Astrocyte (in vitro differentiated cells and primary cell): Measurements from ENCODE around the gene PRPF40B. TPM values are rescaled to one million over a fixed set of nuclear protein-coding genes. Genes with fewer than 3 reads are reported as not detected.

Experiments
- DNase-seq: peaks from one replicate; pipeline ENCODE4 v3.0.0-alpha.2; 2010; ENCODE audit warnings: low read depth
- FAIRE-seq: peaks from 2 replicates; lab custom pipeline; 2011; peaks lifted over from hg19 to GRCh38; lab: Jason Lieb, UNC
- H2AFZ ChIP-seq: 2 replicates; pipeline ENCODE4 v1.6.0; 2012; ENCODE audit warnings: low read depth, low read length, inconsistent platforms
- H3K27ac ChIP-seq: 2 replicates; pipeline ENCODE4 v1.5.1; 2011; ENCODE audit warnings: low read depth, low read length, inconsistent platforms
- H3K27me3 ChIP-seq: 2 replicates; pipeline ENCODE4 v1.6.0; 2011; ENCODE audit warnings: low read length, inconsistent platforms; ENCODE audit not compliant: insufficient read depth
- H3K36me3 ChIP-seq: 2 replicates; pipeline ENCODE4 v1.5.1; 2011; ENCODE audit warnings: low read length, inconsistent platforms; ENCODE audit not compliant: insufficient read depth
- H3K4me1 ChIP-seq: 2 replicates; pipeline ENCODE4 v1.5.1; 2011; ENCODE audit warnings: low read length, inconsistent platforms; ENCODE audit not compliant: insufficient read depth
- H3K4me2 ChIP-seq: 2 replicates; pipeline ENCODE4 v1.6.0; 2012; ENCODE audit warnings: low read length, inconsistent platforms
- H3K4me3 ChIP-seq: 2 replicates; pipeline ENCODE4 v1.5.1; 2011; ENCODE audit warnings: low read depth, mild to moderate bottlenecking, low read length, inconsistent platforms; ENCODE audit not compliant: insufficient read depth
- H3K79me2 ChIP-seq: 2 replicates; pipeline ENCODE4 v1.6.0; 2012; ENCODE audit warnings: mild to moderate bottlenecking, low read length, inconsistent platforms; ENCODE audit not compliant: insufficient read depth
- H3K9ac ChIP-seq: 2 replicates; pipeline ENCODE4 v1.6.0; 2012; ENCODE audit warnings: mild to moderate bottlenecking, low read length, inconsistent platforms
- H3K9me3 ChIP-seq: 2 replicates; pipeline ENCODE4 v1.5.1; 2012; ENCODE audit warnings: low read depth, mild to moderate bottlenecking, low read length, inconsistent platforms; ENCODE audit not compliant: insufficient read depth
- H4K20me1 ChIP-seq: 2 replicates; pipeline ENCODE4 v1.6.0; 2012; ENCODE audit warnings: low read length, inconsistent platforms; ENCODE audit not compliant: insufficient read depth
- H3K27ac Mint-ChIP-seq: one replicate; pipeline ENCODE4 v1.8.0; 2021; ENCODE audit warnings: mild to moderate bottlenecking, mixed read lengths; ENCODE audit not compliant: unreplicated experiment
- H3K27me3 Mint-ChIP-seq: one replicate; pipeline ENCODE4 v1.8.0; 2021; ENCODE audit warnings: low read depth, mixed read lengths; ENCODE audit not compliant: unreplicated experiment
- H3K36me3 Mint-ChIP-seq: one replicate; pipeline ENCODE4 v1.8.0; 2021; ENCODE audit warnings: low read depth, mixed read lengths; ENCODE audit not compliant: unreplicated experiment
- H3K4me1 Mint-ChIP-seq: one replicate; pipeline ENCODE4 v1.8.0; 2021; ENCODE audit warnings: low read depth, mixed read lengths; ENCODE audit not compliant: unreplicated experiment
- H3K4me3 Mint-ChIP-seq: one replicate; pipeline ENCODE4 v1.8.0; 2021; ENCODE audit warnings: mild to moderate bottlenecking, moderate library complexity, mixed read lengths; ENCODE audit not compliant: unreplicated experiment
- H3K9me3 Mint-ChIP-seq: one replicate; pipeline ENCODE4 v1.8.0; 2021; ENCODE audit warnings: mild to moderate bottlenecking, mixed read lengths; ENCODE audit not compliant: unreplicated experiment
- CTCF ChIP-seq: IDR thresholded peaks from 2 replicates; pipeline ENCODE4 v1.5.1; 2011; ENCODE audit warnings: low read depth, mild to moderate bottlenecking, inconsistent platforms, low read length, moderate library complexity; ENCODE audit not compliant: insufficient read depth
- EZH2 ChIP-seq: IDR thresholded peaks from 2 replicates; pipeline ENCODE4 v1.6.1; 2012; ENCODE audit warnings: mild to moderate bottlenecking, low read length, inconsistent platforms; ENCODE audit not compliant: insufficient read depth
- total RNA-seq: library from RNA; stranded (reverse); gene quantifications from 2 replicates; pipeline ENCODE4 v1.2.1, GENCODE V29; 2021

Gene PRPF40B
- total RNA-seq, 1 donor from 2014 or later = 10.1 TPM

GRCh38 chr12:49655595-49656236 is 32.4 kb downstream of the PRPF40B start:
- Mint-ChIP-seq H3K4me1 (peaks cover 2% of the 10 kb centered on the region), H3K4me3 (no peak overlapping the region), H3K36me3 (peaks cover 35% of the 10 kb centered on the region), H3K27me3 (no peaks in the 10 kb centered on the region), H3K9me3 (peaks cover 4% of the 10 kb centered on the region), H3K27ac (peak overlapping the region; percentile 66)
- H4K20me1 ChIP-seq = no peaks in the 10 kb centered on the region
- H3K4me2 ChIP-seq = no peak overlapping the region
- TF ChIP-seq EZH2 = no peak
- TF ChIP-seq CTCF = no peak
- no peak overlapping the region for H3K9ac ChIP-seq
- no peak for FAIRE-seq
- H2AFZ ChIP-seq = no peak overlapping the region
- no peaks in the 10 kb centered on the region for H3K9me3 ChIP-seq
- no peak overlapping the region for H3K27ac ChIP-seq
- no peaks in the 10 kb centered on the region for H3K4me1 ChIP-seq
- H3K79me2 ChIP-seq = peaks cover under 1% of the 10 kb centered on the region
- no peaks in the 10 kb centered on the region for H3K27me3 ChIP-seq
- no peak for DNase-seq
- H3K4me3 ChIP-seq = no peak overlapping the region
- H3K36me3 ChIP-seq = peaks cover 62% of the 10 kb centered on the region

- Histone ChIP-seq H3K4me2 (no peak overlapping the region), H3K9me3 (no peaks in the 10 kb centered on the region), H4K20me1 (no peaks in the 10 kb centered on the region), H3K4me1 (peaks cover 11% of the 10 kb centered on the region), H3K9ac (no peak overlapping the region), H3K36me3 (peaks cover 54% of the 10 kb centered on the region), H3K27ac (no peak overlapping the region), H3K79me2 (peaks cover 17% of the 10 kb centered on the region), H2AFZ (no peak overlapping the region), H3K27me3 (no peaks in the 10 kb centered on the region), H3K4me3 (no peak overlapping the region)
- DNase-seq = no peak
- no peak overlapping the region for H3K4me3 Mint-ChIP-seq
- TF ChIP-seq EZH2 = no peak
- TF ChIP-seq CTCF = no peak
- peaks cover 43% of the 10 kb centered on the region for H3K36me3 Mint-ChIP-seq
- H3K9me3 Mint-ChIP-seq = peaks cover 4% of the 10 kb centered on the region
- peaks cover 22% of the 10 kb centered on the region for H3K4me1 Mint-ChIP-seq
- H3K27ac Mint-ChIP-seq = peak overlapping the region; percentile 90
- H3K27me3 Mint-ChIP-seq = no peaks in the 10 kb centered on the region
- no peak for FAIRE-seq
Measured at GRCh38 chr12:49658276-49658675, 34.9 kb downstream of the PRPF40B start.

DNA sequence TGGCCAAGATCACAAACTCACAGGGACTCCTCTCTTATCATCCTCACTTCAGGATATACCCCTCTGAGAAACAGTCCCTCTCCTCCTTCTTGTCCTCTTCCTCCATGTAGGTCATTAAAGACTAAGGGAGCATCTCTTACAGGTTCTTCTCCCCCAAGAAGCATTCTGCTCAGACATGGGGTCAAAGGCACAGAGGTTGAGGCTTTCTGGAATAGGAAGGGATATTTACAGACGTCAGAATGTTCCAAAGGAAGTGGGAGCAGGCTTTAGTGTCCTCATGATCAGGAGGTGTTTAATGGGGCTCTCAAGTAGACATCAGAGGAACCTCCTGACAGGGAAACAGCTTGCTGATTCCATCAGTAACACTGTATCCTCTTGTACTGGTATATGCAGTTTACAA is 36.4 kb downstream of the PRPF40B start:
- Mint-ChIP-seq H3K4me3 (no peak overlapping the region), H3K36me3 (peaks cover 38% of the 10 kb centered on the region), H3K9me3 (peaks cover 4% of the 10 kb centered on the region), H3K27ac (no peak overlapping the region), H3K27me3 (no peaks in the 10 kb centered on the region), H3K4me1 (peaks cover 34% of the 10 kb centered on the region)
- H2AFZ ChIP-seq = no peak overlapping the region
- no peaks in the 10 kb centered on the region for H3K27me3 ChIP-seq
- peaks cover 22% of the 10 kb centered on the region for H3K4me1 ChIP-seq
- DNase-seq (no peak), FAIRE-seq (no peak)
- no peak overlapping the region for H3K4me2 ChIP-seq
- TF ChIP-seq CTCF (no peak), EZH2 (no peak)
- H3K36me3 ChIP-seq = peaks cover 40% of the 10 kb centered on the region
- H3K27ac ChIP-seq = no peak overlapping the region
- no peaks in the 10 kb centered on the region for H3K9me3 ChIP-seq
- H4K20me1 ChIP-seq = no peaks in the 10 kb centered on the region
- peaks cover 26% of the 10 kb centered on the region for H3K79me2 ChIP-seq
- no peak overlapping the region for H3K9ac ChIP-seq
- H3K4me3 ChIP-seq = no peak overlapping the region
